Body of pancreas (tissue), 4 donors: ENCODE data around the gene SDS. TPM values are rescaled to one million over a fixed set of nuclear protein-coding genes. Genes with fewer than 3 reads are reported as not detected.
A peak's percentile ranks its signal among the peaks of the same experiment; 100 is the strongest.

Experiments
- ATAC-seq: fragments of 150-250 bp; one replicate; pipeline ENCODE4 v1.9.1; 2016
- DNase-seq, 4 donors: peaks; one replicate each; pipeline ENCODE4 v3.0.0-alpha.2; 2019
- H3K27ac ChIP-seq, 4 donors: fragments of 200-600 bp; sonication (generic); 1 replicate in 3 of 4; 2 replicates in 1 of 4; pipeline versions ENCODE4 v1.5.1 to v1.6.1; 2016 to 2019; ENCODE audit warnings: mild to moderate bottlenecking in 1 of 4, mixed read lengths in 1 of 4, moderate library complexity in 1 of 4
- H3K27me3 ChIP-seq, 2 donors: fragments of 200-600 bp; sonication (generic); one replicate each; pipeline ENCODE4 v1.6.0; 2016; ENCODE audit warnings: mild to moderate bottlenecking in 1 of 2
- H3K36me3 ChIP-seq, 2 donors: fragments of 200-600 bp; sonication (generic); replicated peaks in 1 of 2; 2 replicates each; pipeline ENCODE4 v1.5.1; 2016; ENCODE audit warnings: low read depth in 2 of 2; ENCODE audit not compliant: insufficient read depth in 1 of 2
- H3K4me1 ChIP-seq: fragments of 200-600 bp; sonication (generic); one replicate; pipeline ENCODE4 v1.6.0; 2016
- H3K4me3 ChIP-seq, 2 donors: fragments of 200-600 bp; sonication (generic); 1 replicate in 1 of 2; 2 replicates in 1 of 2; pipeline ENCODE4 v1.5.1; 2016 to 2019
- H3K9me3 ChIP-seq, 3 donors: fragments of 200-600 bp; sonication (generic); 1 replicate in 2 of 3; 2 replicates in 1 of 3; pipeline ENCODE4 v1.5.1; 2016
- CTCF ChIP-seq, 7 experiments: fragments of 450-650 bp in 4 of 7; fragments of 200-600 bp in 3 of 7; sonication (generic) in 3 of 7; IDR thresholded peaks; one replicate each; pipeline ENCODE4 v1.5.1; 2016 to 2019; ENCODE audit warnings: antibody characterized with exemption in 7 of 7
- POLR2A ChIP-seq, 3 donors: fragments of 450-650 bp; IDR thresholded peaks; one replicate each; pipeline ENCODE4 v1.6.1; 2016; ENCODE audit warnings: antibody characterized with exemption in 3 of 3, mild to moderate bottlenecking in 2 of 3
- WGBS, 2 donors: methylation state at CpG; one replicate each; pipeline ENCODE4 v1.1.5; 2017; 5-methylcytosine and 5-hydroxymethylcytosine counted together
- intact Hi-C: fragments of 100-400 bp; cut with DNase I; formaldehyde crosslinking; loops from one replicate; pipeline ENCODE4 v1.15.1; 2023
- total RNA-seq, 2 donors: library from RNA; depleted of rRNA; stranded (reverse); fragments of >200 nt; gene quantifications; one replicate each; pipeline ENCODE4 v1.1.0, GENCODE V29; 2016

SDS gene
- total RNA-seq, 2 donors from 2014 or later: 0.33 to 0.52 TPM

GRCh38 chr12:113418213-113418879 lies 14.7 kb upstream of the SDS start:
- intact Hi-C loops: no loop called here
- H3K27ac ChIP-seq: peak overlapping the region in 1 of 4 donors; percentile 29
- ATAC-seq: peak; percentile 43
- peak; percentile 32 to 66 (median 38) for DNase-seq
- 9 to 24% methylated on average over 12 to 13 of the region's 13 CpGs for WGBS, 2 donors
- H3K4me3 ChIP-seq: no peak overlapping the region
- no peaks in the 10 kb centered on the region for H3K9me3 ChIP-seq
- no peaks in the 10 kb centered on the region for H3K36me3 ChIP-seq
- H3K27me3 ChIP-seq: no peaks in the 10 kb centered on the region
- TF ChIP-seq POLR2A (IDR thresholded peaks at IDR 0.05) (peak in 1 of 3 donors; percentile 8), CTCF (IDR thresholded peaks at IDR 0.05) (no peak)
- H3K4me1 ChIP-seq: peaks cover 29% of the 10 kb centered on the region

DNA sequence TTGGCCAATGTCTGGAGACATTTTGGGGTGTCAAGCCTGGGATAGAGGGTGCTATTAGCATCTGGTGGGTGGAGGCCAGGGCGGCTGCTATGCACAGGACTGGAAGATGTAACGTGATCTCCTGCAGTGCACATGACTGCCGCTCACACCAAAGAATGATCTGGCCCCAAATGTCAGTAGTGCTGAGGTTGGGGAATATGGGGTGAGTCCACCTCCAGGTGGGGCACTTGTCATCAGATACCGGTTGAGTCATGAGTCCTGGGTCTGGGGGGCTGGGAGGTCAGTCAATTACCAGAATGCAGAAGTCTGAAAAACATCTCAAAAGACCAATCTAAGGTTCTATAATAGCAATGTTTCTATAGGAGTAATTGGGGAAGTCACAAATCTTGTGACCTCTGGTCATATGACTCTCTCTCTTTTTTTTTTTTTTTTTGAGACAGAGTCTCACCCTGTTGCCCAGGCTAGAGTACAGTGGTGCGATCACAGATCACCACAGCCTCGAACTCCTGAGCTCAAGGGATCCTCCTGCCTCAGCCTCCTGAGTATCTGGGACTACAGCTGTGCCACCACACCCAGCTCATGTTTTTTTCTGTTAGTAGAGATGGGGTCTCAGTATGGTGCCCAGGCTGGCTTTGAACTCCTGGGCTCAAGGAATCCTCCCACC lies 12.5 kb upstream of the SDS start:
- Histone ChIP-seq H3K27me3 (no peaks in the 10 kb centered on the region), H3K9me3 (no peaks in the 10 kb centered on the region), H3K36me3 (no peaks in the 10 kb centered on the region), H3K27ac (peak overlapping the region in 1 of 4 donors; percentile 56), H3K4me3 (no peak overlapping the region), H3K4me1 (peaks cover 14% of the 10 kb centered on the region)
- no peak for TF ChIP-seq POLR2A (IDR thresholded peaks at IDR 0.05)
- TF ChIP-seq CTCF (IDR thresholded peaks at IDR 0.05): no peak
- no peak for ATAC-seq
- WGBS, 2 donors: 56 to 67% methylated on average over 6 of the region's 6 CpGs
- DNase-seq: peak in 1 of 4 donors; percentile 61
- intact Hi-C loops: no loop called here

DNA sequence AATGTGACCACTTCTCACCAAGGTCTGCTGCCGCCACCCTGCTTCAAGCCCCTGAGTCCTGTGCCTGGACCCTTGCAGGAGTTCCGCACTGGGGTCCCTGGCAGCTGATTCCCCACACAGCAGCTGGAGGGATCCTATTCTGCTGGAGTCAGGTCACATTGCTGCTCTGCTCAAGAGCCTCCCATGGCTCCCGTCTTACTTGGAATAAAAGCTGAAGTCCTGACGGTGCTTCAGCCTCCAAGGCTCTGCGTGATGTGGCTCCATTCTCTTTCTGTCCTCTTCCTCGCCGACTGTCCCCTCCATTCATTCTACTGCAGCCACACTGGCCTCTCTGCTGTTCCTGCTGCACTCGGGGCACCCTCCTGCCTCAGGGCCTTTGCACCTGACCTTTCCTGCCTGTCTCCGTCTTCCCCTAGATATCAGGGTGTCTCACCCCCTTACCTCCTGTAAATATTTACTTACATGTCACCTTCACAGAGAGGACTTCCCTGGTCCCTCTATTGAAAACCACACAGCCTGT lies 10.9 kb upstream of the SDS start:
- no peaks in the 10 kb centered on the region for H3K9me3 ChIP-seq
- intact Hi-C loops: no loop called here
- 79 to 80% methylated on average over 8 to 9 of the region's 9 CpGs for WGBS, 2 donors
- H3K36me3 ChIP-seq: no peaks in the 10 kb centered on the region
- no peaks in the 10 kb centered on the region for H3K27me3 ChIP-seq
- TF ChIP-seq POLR2A (IDR thresholded peaks at IDR 0.05) (no peak), CTCF (IDR thresholded peaks at IDR 0.05) (no peak)
- no peak for ATAC-seq
- no peak overlapping the region for H3K27ac ChIP-seq
- no peak for DNase-seq
- no peak overlapping the region for H3K4me3 ChIP-seq
- H3K4me1 ChIP-seq: peaks cover 14% of the 10 kb centered on the region

DNA sequence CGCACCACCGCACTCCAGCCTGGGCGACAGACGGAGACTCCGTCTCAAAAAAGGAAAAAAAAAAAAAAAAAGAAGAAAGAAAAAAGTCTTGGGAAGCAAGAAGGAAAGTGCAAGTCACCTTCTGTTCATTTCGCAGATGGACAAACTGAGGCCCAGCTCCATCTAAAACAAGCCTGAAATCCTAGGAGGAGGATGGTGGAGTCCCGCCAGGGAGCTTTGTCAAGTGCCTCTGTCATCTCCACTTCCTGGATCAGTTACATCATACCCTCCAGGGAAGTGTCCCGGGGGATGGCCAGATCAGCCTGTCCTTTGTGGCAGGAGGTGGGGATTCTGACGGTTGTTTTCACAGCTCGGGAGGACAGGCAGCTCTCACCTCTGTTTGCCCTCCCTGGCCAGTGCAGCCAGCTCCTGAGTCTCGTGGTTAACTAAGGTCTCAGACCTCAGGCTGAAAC lies 9.8 kb upstream of the SDS start:
- intact Hi-C loops: no loop called here
- TF ChIP-seq CTCF (IDR thresholded peaks at IDR 0.05) (no peak), POLR2A (IDR thresholded peaks at IDR 0.05) (no peak)
- no peak overlapping the region for H3K27ac ChIP-seq
- 62 to 79% methylated on average over 8 to 11 of the region's 11 CpGs for WGBS, 2 donors
- H3K4me1 ChIP-seq: peaks cover 7% of the 10 kb centered on the region
- no peak for ATAC-seq
- no peaks in the 10 kb centered on the region for H3K27me3 ChIP-seq
- DNase-seq: peak in 1 of 4 donors; percentile 33
- H3K9me3 ChIP-seq: no peaks in the 10 kb centered on the region
- H3K36me3 ChIP-seq: no peaks in the 10 kb centered on the region
- H3K4me3 ChIP-seq: no peak overlapping the region
